HepG2 (cell line): ENCODE data around the gene CGNL1. TPM values are rescaled to one million over a fixed set of nuclear protein-coding genes. Genes with fewer than 3 reads are reported as not detected.

Experiments
- ATAC-seq: fragments of 200-7000 bp; cut with Tn5 transposase; 3 replicates; pipeline ENCODE4 v1.9.1; 2020; ENCODE audit warnings: mild to moderate bottlenecking, moderate library complexity
- BruUV-seq: library from RNA; stranded (reverse); fragments of 400-500 nt; replicated peaks from 2 replicates; lab custom pipeline; 2021; lab: Mats Ljungman, UMichigan
- CTCF ChIA-PET: fragments of 300-600 bp; formaldehyde crosslinking; extraction: SDS; loops from one replicate; lab custom pipeline; 2021; ENCODE audit warnings: low total read pairs, inconsistent platforms, low intra/inter-chr PET ratio; lab: Yijun Ruan, JAX
- POLR2A ChIA-PET: fragments of 350-600 bp; sonication (Branson Sonifier 250); formaldehyde crosslinking; loops from one replicate; lab custom pipeline; 2020; ENCODE audit warnings: antibody characterized with exemption, inconsistent platforms; lab: Yijun Ruan, JAX
- DNase-seq: peaks from one replicate; pipeline ENCODE4 v3.0.0-alpha.2; 2015; ENCODE audit warnings: low spot score
- FAIRE-seq: peaks from 3 replicates; lab custom pipeline; 2011; peaks lifted over from hg19 to GRCh38; lab: Jason Lieb, UNC
- H2AFZ ChIP-seq: one replicate; pipeline ENCODE4 v1.6.1; 2011; ENCODE audit warnings: low read length, inconsistent platforms
- H3K27ac ChIP-seq: fragments of 300-600 bp; 3 replicates; pipeline ENCODE4 v1.8.0; 2011; ENCODE audit warnings: mixed run types, mild to moderate bottlenecking, mixed read lengths, low read length, inconsistent platforms; ENCODE audit not compliant: insufficient read depth; ENCODE audit errors: extremely low read length
- H3K27me3 ChIP-seq, 2 experiments: fragments of 200-600 bp in 1 of 2; 2 replicates in 1 of 2; 3 replicates in 1 of 2; pipeline versions ENCODE4 v1.6.0 to v1.8.0; 2011; ENCODE audit warnings: low read length in 2 of 2, mild to moderate bottlenecking in 2 of 2, moderate library complexity in 2 of 2, inconsistent platforms in 1 of 2; ENCODE audit not compliant: insufficient read depth in 2 of 2, control insufficient read depth in 1 of 2
- H3K36me3 ChIP-seq, 2 experiments: fragments of 200-600 bp in 1 of 2; replicated peaks in 1 of 2; 2 replicates in 1 of 2; 3 replicates in 1 of 2; pipeline versions ENCODE4 v1.5.1 to v1.8.0; 2011; ENCODE audit warnings: low read length in 2 of 2, inconsistent platforms in 1 of 2; ENCODE audit not compliant: insufficient read depth in 2 of 2, control insufficient read depth in 1 of 2
- H3K4me1 ChIP-seq: 2 replicates; pipeline ENCODE4 v1.5.1; 2012; ENCODE audit warnings: low read length, inconsistent platforms; ENCODE audit not compliant: insufficient read depth
- H3K4me2 ChIP-seq: 2 replicates; pipeline ENCODE4 v1.6.0; 2011; ENCODE audit warnings: low read depth, low read length, inconsistent platforms
- H3K4me3 ChIP-seq, 3 experiments: fragments of 200-600 bp in 1 of 3; sonication (generic), shearing (Covaris generic) in 1 of 3; replicated peaks in 1 of 3; 2 replicates each; pipeline ENCODE4 v1.5.1; 2011 to 2016; ENCODE audit warnings: low read length in 3 of 3, inconsistent platforms in 2 of 3, low read depth in 2 of 3, mild to moderate bottlenecking in 2 of 3, control low read depth in 1 of 3, mixed read lengths in 1 of 3; ENCODE audit not compliant: insufficient read depth in 1 of 3
- H3K79me2 ChIP-seq: one replicate; pipeline ENCODE4 v1.6.1; 2011; ENCODE audit warnings: low read length, inconsistent platforms; ENCODE audit not compliant: insufficient read depth
- H3K9ac ChIP-seq: 2 replicates; pipeline ENCODE4 v1.6.0; 2011; ENCODE audit warnings: mild to moderate bottlenecking, low read depth, low read length, inconsistent platforms; ENCODE audit not compliant: insufficient read depth
- H3K9me3 ChIP-seq: 2 replicates; pipeline ENCODE4 v1.5.1; 2012; ENCODE audit warnings: mild to moderate bottlenecking, low read length
- H4K20me1 ChIP-seq: 2 replicates; pipeline ENCODE4 v1.6.0; 2011; ENCODE audit warnings: inconsistent platforms, mild to moderate bottlenecking, low read length, moderate library complexity; ENCODE audit not compliant: insufficient read depth
- AHDC1 ChIP-seq: sonication (generic); formaldehyde crosslinking; IDR thresholded peaks from 2 replicates; pipeline ENCODE4 v1.5.1; 2020; ENCODE audit warnings: mild to moderate bottlenecking, missing genetic modification reagents, borderline replicate concordance
- CHD2 ChIP-seq: IDR thresholded peaks from 2 replicates; pipeline ENCODE4 v1.6.1; 2011; ENCODE audit warnings: low read depth, low read length, improper control_type of control experiment
- CTCF ChIP-seq: sonication (generic); formaldehyde crosslinking; IDR thresholded peaks from 2 replicates; pipeline ENCODE4 v1.5.0; 2020; ENCODE audit warnings: mild to moderate bottlenecking, missing genetic modification reagents, moderate library complexity
- FOXO1 ChIP-seq: sonication (generic); formaldehyde crosslinking; IDR thresholded peaks from 2 replicates; pipeline ENCODE4 v1.4.0; 2020; ENCODE audit warnings: missing genetic modification reagents
- HIC2 ChIP-seq: sonication (generic); formaldehyde crosslinking; IDR thresholded peaks from 2 replicates; pipeline ENCODE4 v1.9.0; 2022; ENCODE audit warnings: low read depth, missing genetic modification reagents
- JARID2 ChIP-seq: sonication (generic); formaldehyde crosslinking; IDR thresholded peaks from 2 replicates; pipeline ENCODE4 v1.8.1; 2023; ENCODE audit warnings: missing genetic modification reagents, inconsistent platforms; ENCODE audit not compliant: insufficient replicate concordance
- ONECUT2 ChIP-seq: sonication (generic); formaldehyde crosslinking; IDR thresholded peaks from 2 replicates; pipeline ENCODE4 v1.4.0; 2020; ENCODE audit warnings: missing genetic modification reagents
- RARA ChIP-seq: IDR thresholded peaks from 2 replicates; pipeline ENCODE4 v1.6.1; 2016; ENCODE audit warnings: missing genetic modification reagents, missing compliant biosample characterization
- ZNF160 ChIP-seq: sonication (generic); formaldehyde crosslinking; IDR thresholded peaks from 2 replicates; pipeline ENCODE4 v1.8.0; 2022; ENCODE audit warnings: mild to moderate bottlenecking, inconsistent platforms, missing genetic modification reagents
- ZNF503 ChIP-seq: sonication (generic); formaldehyde crosslinking; IDR thresholded peaks from 2 replicates; pipeline ENCODE4 v1.4.0; 2020; ENCODE audit warnings: missing genetic modification reagents
- ZNF562 ChIP-seq: sonication (generic); formaldehyde crosslinking; IDR thresholded peaks from 2 replicates; pipeline ENCODE4 v1.8.0; 2022; ENCODE audit warnings: missing genetic modification reagents, borderline replicate concordance
- ZSCAN30 ChIP-seq: sonication (generic); formaldehyde crosslinking; IDR thresholded peaks from 2 replicates; pipeline ENCODE4 v1.5.0; 2020; ENCODE audit warnings: mild to moderate bottlenecking, missing genetic modification reagents
- WGBS: methylation state at CpG from one replicate; pipeline ENCODE4 v1.1.6; 2017; ENCODE audit warnings: low lambda C conversion rate; 5-methylcytosine and 5-hydroxymethylcytosine counted together
- in situ Hi-C: cut with HindIII; loops from 2 replicates; pipeline ENCODE4 v1.10.0; 2017; ENCODE audit warnings: low pct_unique_long_range_greater_than_20kb; ENCODE audit not compliant: extremely low pct_ligation_motif_present
- intact Hi-C: fragments of 100-400 bp; cut with micrococcal nuclease; formaldehyde crosslinking; loops from one replicate; pipeline ENCODE4 v1.10.0; 2022; ENCODE audit not compliant: unreplicated experiment
- polyA plus RNA-seq, 8 experiments: library from polyadenylated mRNA; depleted of rRNA in 3 of 8; stranded (reverse) in 7 of 8; unstranded in 1 of 8; fragments of >200 nt; fragmentation: Illumina TruSeq in 4 of 8; extraction: Trizol in 4 of 8; gene quantifications; 2 replicates each; pipeline versions ENCODE4 v1.2.1 to v1.2.3, GENCODE V29; 2011 to 2016; ENCODE audit warnings: low read depth in 4 of 8, missing spikeins in 1 of 8, mixed read lengths in 1 of 8; ENCODE audit not compliant: insufficient read depth in 1 of 8
- total RNA-seq, 5 experiments: library from RNA; depleted of rRNA; stranded (reverse); fragments of >200 nt; fragmentation: Illumina TruSeq; extraction: Trizol; gene quantifications; 2 replicates each; pipeline ENCODE4 v1.2.3, GENCODE V29; 2016; ENCODE audit warnings: low read depth in 1 of 5

Gene CGNL1
- total and polyA plus RNA-seq, 2 of the 13 experiments (the other 11 are each of a cell fraction or from before 2014, with no cell fraction given), result 5.6 to 15.6 TPM

- TF ChIP-seq CTCF (CRISPR knock-in tag) (no peak), ZNF160 (CRISPR knock-in tag) (no peak), FOXO1 (CRISPR knock-in tag) (no peak), CHD2 (no peak), RARA (no peak)
- TF ChIP-seq, all 625 proteins: peak for 0
Measured at GRCh38 chr15:57538821-57539220, 162.5 kb downstream of the CGNL1 start (continued).

- POLR2A ChIA-PET, result no interaction called here
- CTCF ChIA-PET, result interaction anchor here (0.9 to 1.4 kb wide), 2 partner anchors 200 kb away, joined by 3 read pairs; no protein-coding TSS in a partner anchor
- Histone ChIP-seq H3K27me3 (no peaks in the 10 kb centered on the region), H3K79me2 (no peaks in the 10 kb centered on the region), H3K4me3 (no peak overlapping the region), H2AFZ (no peak overlapping the region), H3K9me3 (no peaks in the 10 kb centered on the region), H3K9ac (no peak overlapping the region), H3K4me1 (peaks cover 14% of the 10 kb centered on the region), H3K4me2 (no peak overlapping the region), H3K27ac (no peak overlapping the region), H4K20me1 (no peaks in the 10 kb centered on the region), H3K36me3 (peaks cover 2 to 15% of the 10 kb centered on the region in 2 experiments; a peak in 4 of 5 replicates)
- 67% methylated on average over 3 of the region's 3 CpGs for WGBS
- in situ Hi-C loops, result loop anchor here (5.0 to 25.0 kb wide), 4 partner anchors 198 to 1053 kb away; no protein-coding TSS in a partner anchor
- ATAC-seq, result no peak
- FAIRE-seq, result no peak
- DNase-seq, result no peak
- no TSS peak for BruUV-seq
- intact Hi-C loops, result no loop called here
- TF ChIP-seq ZNF562, result no peak
- TF ChIP-seq HIC2 (CRISPR knock-in tag), result no peak
- TF ChIP-seq JARID2 (CRISPR knock-in tag), result no peak
- no peak for TF ChIP-seq ZSCAN30 (CRISPR knock-in tag)
- TF ChIP-seq AHDC1 (CRISPR knock-in tag), result no peak
- TF ChIP-seq ONECUT2 (CRISPR knock-in tag), result no peak
- TF ChIP-seq ZNF503 (CRISPR knock-in tag), result no peak
Measured at GRCh38 chr15:57540211-57540610, 163.9 kb downstream of the CGNL1 start.
